Tibial nerve (tissue), 4 donors: ENCODE results near the gene CPNE9. TPM values are rescaled to one million over a fixed set of nuclear protein-coding genes. Genes with fewer than 3 reads are reported as not detected.

Experiments used
- DNase-seq, 2 donors: peaks; one replicate each; pipeline ENCODE4 v3.0.0-alpha.2; 2019; ENCODE audit warnings: low spot score in 2 of 2
- H3K27ac ChIP-seq, 4 donors: fragments of 200-600 bp; sonication (generic) in 3 of 4; one replicate each; pipeline ENCODE4 v1.5.1; 2017 to 2019; ENCODE audit warnings: mild to moderate bottlenecking in 1 of 4
- H3K27me3 ChIP-seq, 2 donors: fragments of 200-600 bp; sonication (generic) in 1 of 2; one replicate each; pipeline versions ENCODE4 v1.5.1 to v1.6.0; 2017 to 2019
- H3K36me3 ChIP-seq, 3 donors: fragments of 200-600 bp; sonication (generic); one replicate each; pipeline ENCODE4 v1.5.1; 2018 to 2019
- H3K4me1 ChIP-seq, 4 donors: fragments of 200-600 bp; sonication (generic) in 3 of 4; one replicate each; pipeline ENCODE4 v1.5.1; 2017 to 2019
- H3K4me3 ChIP-seq, 4 donors: fragments of 200-600 bp; sonication (generic) in 3 of 4; one replicate each; pipeline ENCODE4 v1.5.1; 2017 to 2019; ENCODE audit warnings: mild to moderate bottlenecking in 1 of 4, moderate library complexity in 1 of 4
- H3K9me3 ChIP-seq, 4 donors: fragments of 200-600 bp; sonication (generic) in 3 of 4; one replicate each; pipeline ENCODE4 v1.5.1; 2017 to 2019
- CTCF ChIP-seq, 5 experiments: fragments of 200-600 bp in 3 of 5; fragments of 450-650 bp in 2 of 5; sonication (generic) in 3 of 5; IDR thresholded peaks; one replicate each; pipeline ENCODE4 v1.5.1; 2016 to 2019; ENCODE audit warnings: antibody characterized with exemption in 5 of 5, mild to moderate bottlenecking in 3 of 5, moderate library complexity in 2 of 5
- EP300 ChIP-seq, 2 donors: sonication (generic); formaldehyde crosslinking; IDR thresholded peaks; one replicate each; pipeline ENCODE4 v1.6.1; 2017; ENCODE audit warnings: antibody characterized with exemption in 2 of 2, mild to moderate bottlenecking in 1 of 2
- POLR2A ChIP-seq, 2 donors: fragments of 450-650 bp; IDR thresholded peaks; one replicate each; pipeline ENCODE4 v1.6.1; 2017; ENCODE audit warnings: antibody characterized with exemption in 2 of 2, mild to moderate bottlenecking in 2 of 2, moderate library complexity in 2 of 2
- WGBS, 2 donors: methylation state at CpG; one replicate each; pipeline ENCODE4 v1.1.5; 2018; 5-methylcytosine and 5-hydroxymethylcytosine counted together
- total RNA-seq, 4 donors: library from RNA; depleted of rRNA; stranded (reverse); fragments of >200 nt; gene quantifications; one replicate each; pipeline ENCODE4 v1.1.0, GENCODE V29; 2016

CPNE9 gene
- total RNA-seq, 4 donors from 2014 or later = not detected

GRCh38 chr3:9696480-9697220 is 7.0 kb upstream of the CPNE9 start:
- DNase-seq = no peak
- Histone ChIP-seq H3K4me1 (no peaks in the 10 kb centered on the region), H3K27ac (no peak overlapping the region), H3K4me3 (no peak overlapping the region), H3K9me3 (no peaks in the 10 kb centered on the region), H3K36me3 (peaks cover 2 to 98% (median 30%) of the 10 kb centered on the region in 3 donors), H3K27me3 (no peaks in the 10 kb centered on the region)
- TF ChIP-seq CTCF (IDR thresholded peaks at IDR 0.05) = no peak
- TF ChIP-seq POLR2A (IDR thresholded peaks at IDR 0.05) = no peak
- TF ChIP-seq EP300 (IDR thresholded peaks at IDR 0.05) = no peak
- 69 to 86% methylated on average over 5 of the region's 5 CpGs for WGBS, 2 donors

DNA sequence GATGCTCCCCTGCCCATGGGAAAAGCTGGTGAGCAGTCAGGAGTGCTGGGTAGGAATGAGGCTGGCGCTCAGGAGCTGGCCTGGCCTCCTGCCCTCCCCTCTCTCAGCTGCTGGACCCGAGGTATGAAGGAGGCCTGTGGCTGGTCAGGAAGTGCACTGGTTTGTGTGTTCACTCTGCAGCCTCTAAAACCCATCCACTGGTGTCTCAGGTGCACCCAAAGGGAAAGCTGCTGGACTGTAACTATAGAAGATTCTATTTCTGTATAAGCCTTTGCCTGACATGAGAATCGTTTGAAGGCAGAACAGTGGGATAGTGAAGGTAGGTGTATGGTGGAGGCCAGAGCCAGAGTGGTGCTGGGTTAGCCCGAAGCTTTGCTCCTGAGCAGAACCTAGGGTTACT is 5.7 kb upstream of the CPNE9 start:
- 85 to 88% methylated on average over 4 of the region's 4 CpGs for WGBS, 2 donors
- Histone ChIP-seq H3K36me3 (peaks cover 0 to 100% (median 30%) of the 10 kb centered on the region in 3 donors), H3K4me3 (no peak overlapping the region)

DNA sequence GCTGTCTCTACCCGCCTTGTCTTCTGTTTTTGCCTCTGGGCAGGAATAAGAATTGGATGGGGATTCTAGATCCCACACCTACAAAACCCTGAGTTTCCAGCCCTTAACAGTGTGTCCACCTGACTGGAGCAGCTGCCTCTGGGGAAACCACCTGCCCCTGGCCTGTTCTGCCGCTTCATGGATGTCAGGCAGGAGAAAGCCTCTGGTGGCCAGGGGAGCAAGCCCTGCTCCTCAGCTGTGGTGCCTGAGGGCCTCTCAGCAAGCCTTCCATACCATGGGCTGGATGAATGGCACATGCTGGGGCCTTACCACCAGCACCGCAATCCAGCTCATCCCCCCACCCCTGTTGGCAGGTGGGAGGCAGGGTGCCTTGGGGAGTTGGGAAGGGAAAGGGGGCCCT is 5.3 kb upstream of the CPNE9 start:
- peaks cover 0 to 100% (median 30%) of the 10 kb centered on the region in 3 donors for H3K36me3 ChIP-seq
- no peaks in the 10 kb centered on the region for H3K27me3 ChIP-seq
- no peaks in the 10 kb centered on the region for H3K9me3 ChIP-seq
- 92 to 96% methylated on average over 3 of the region's 3 CpGs for WGBS, 2 donors
- no peak for DNase-seq
- H3K4me3 ChIP-seq = no peak overlapping the region
- peaks cover 0 to 1% (median 0%) of the 10 kb centered on the region in 4 donors for H3K4me1 ChIP-seq
- TF ChIP-seq CTCF (IDR thresholded peaks at IDR 0.05) (no peak), EP300 (IDR thresholded peaks at IDR 0.05) (no peak), POLR2A (IDR thresholded peaks at IDR 0.05) (no peak)
- no peak overlapping the region for H3K27ac ChIP-seq

More for the DNA sequence above, 5.7 kb upstream of the CPNE9 start:
- no peaks in the 10 kb centered on the region for H3K4me1 ChIP-seq
- no peaks in the 10 kb centered on the region for H3K27me3 ChIP-seq
- no peak overlapping the region for H3K27ac ChIP-seq
- H3K9me3 ChIP-seq = no peaks in the 10 kb centered on the region
- TF ChIP-seq POLR2A (IDR thresholded peaks at IDR 0.05) (no peak), CTCF (IDR thresholded peaks at IDR 0.05) (no peak), EP300 (IDR thresholded peaks at IDR 0.05) (no peak)
- no peak for DNase-seq

- DNase-seq = no peak
- H3K27ac ChIP-seq = no peak overlapping the region
- H3K4me3 ChIP-seq = no peak overlapping the region
- TF ChIP-seq CTCF (IDR thresholded peaks at IDR 0.05) = no peak
- no peak for TF ChIP-seq POLR2A (IDR thresholded peaks at IDR 0.05)
- TF ChIP-seq EP300 (IDR thresholded peaks at IDR 0.05) = no peak
- H3K36me3 ChIP-seq = peaks cover 0 to 79% (median 21%) of the 10 kb centered on the region in 3 donors
- H3K9me3 ChIP-seq = no peaks in the 10 kb centered on the region
- 66 to 81% methylated on average over 2 of the region's 2 CpGs for WGBS, 2 donors
- peaks cover 0 to 12% of the 10 kb centered on the region in 2 donors for H3K27me3 ChIP-seq
- peaks cover 0 to 21% (median 11%) of the 10 kb centered on the region in 4 donors for H3K4me1 ChIP-seq
These were observed 3.1 kb upstream of the CPNE9 start for GRCh38 chr3:9700536-9700935.

DNA sequence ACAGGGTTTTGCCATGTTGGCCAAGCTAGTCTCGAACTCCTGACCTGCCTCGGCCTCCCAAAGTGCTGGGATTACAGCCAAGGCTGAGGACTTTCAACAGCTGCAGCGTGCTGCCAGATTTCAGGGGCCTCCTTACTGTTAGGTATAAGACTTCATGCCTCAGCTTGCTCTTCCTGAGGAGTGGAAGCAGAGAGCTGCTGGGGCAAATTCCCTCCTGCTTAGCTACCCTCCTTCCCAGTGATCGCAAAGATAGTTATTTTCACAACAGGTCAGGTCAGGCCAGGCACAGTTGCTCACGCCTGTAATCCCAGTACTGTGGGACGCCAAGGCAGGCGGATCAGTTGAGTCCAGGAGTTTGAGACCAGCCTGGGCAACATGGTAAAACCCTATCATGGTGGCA is 2.6 kb upstream of the CPNE9 start:
- DNase-seq = no peak
- 82 to 87% methylated on average over 7 of the region's 7 CpGs for WGBS, 2 donors
- TF ChIP-seq POLR2A (IDR thresholded peaks at IDR 0.05) = no peak
- no peak for TF ChIP-seq CTCF (IDR thresholded peaks at IDR 0.05)
- no peak for TF ChIP-seq EP300 (IDR thresholded peaks at IDR 0.05)
- Histone ChIP-seq H3K27me3 (peaks cover 0 to 12% of the 10 kb centered on the region in 2 donors), H3K4me1 (peaks cover 0 to 21% (median 11%) of the 10 kb centered on the region in 4 donors), H3K36me3 (peaks cover 0 to 74% (median 17%) of the 10 kb centered on the region in 3 donors), H3K9me3 (no peaks in the 10 kb centered on the region), H3K4me3 (no peak overlapping the region), H3K27ac (no peak overlapping the region)
